PC-9 (cell line): Measurements from ENCODE around the gene ARPP19. TPM values are rescaled to one million over a fixed set of nuclear protein-coding genes. Genes with fewer than 3 reads are reported as not detected.

Experiments
- BruUV-seq: library from RNA; stranded (reverse); fragments of 400-500 nt; replicated peaks from 2 replicates; lab custom pipeline; 2021; lab: Mats Ljungman, UMichigan
- CTCF ChIA-PET: fragments of 300-600 bp; sonication (Branson Sonifier 250); formaldehyde crosslinking; loops from one replicate; lab custom pipeline; 2022; ENCODE audit warnings: antibody characterized with exemption; lab: Charles Lee
- POLR2A ChIA-PET: fragments of 300-600 bp; sonication (Branson Sonifier 250); formaldehyde crosslinking; loops from one replicate; lab custom pipeline; 2022; ENCODE audit warnings: antibody characterized with exemption; ENCODE audit not compliant: unreplicated experiment; lab: Charles Lee
- DNase-seq, 2 experiments: peaks; one replicate each; pipeline versions ENCODE4 v3.0.0 to v3.0.0-alpha.2; 2015 to 2022; ENCODE audit warnings: mixed read lengths in 1 of 2
- H2AFZ ChIP-seq: fragments of 200-600 bp; sonication (generic); 2 replicates; pipeline ENCODE4 v1.8.1; 2017; ENCODE audit warnings: antibody characterized with exemption
- H3F3A ChIP-seq: fragments of 200-600 bp; sonication (generic); 2 replicates; pipeline ENCODE4 v1.8.1; 2017; ENCODE audit warnings: antibody characterized with exemption, mild to moderate bottlenecking, low read depth; ENCODE audit not compliant: insufficient read depth
- H3K27ac ChIP-seq: fragments of 200-600 bp; sonication (generic); 2 replicates; pipeline ENCODE4 v1.6.1; 2016; ENCODE audit warnings: mixed run types
- H3K27me3 ChIP-seq: fragments of 200-600 bp; sonication (generic); 2 replicates; pipeline ENCODE4 v1.6.1; 2016; ENCODE audit warnings: low read depth, mixed run types; ENCODE audit not compliant: insufficient read depth
- H3K36me3 ChIP-seq: fragments of 200-600 bp; sonication (generic); 2 replicates; pipeline ENCODE4 v1.6.1; 2016; ENCODE audit warnings: low read depth, mixed run types
- H3K4me1 ChIP-seq: fragments of 200-600 bp; sonication (generic); replicated peaks from 2 replicates; pipeline ENCODE4 v1.6.1; 2016; ENCODE audit warnings: mixed run types; ENCODE audit not compliant: insufficient read depth
- H3K4me2 ChIP-seq: fragments of 200-600 bp; sonication (generic); 2 replicates; pipeline ENCODE4 v1.6.1; 2017; ENCODE audit warnings: mixed run types
- H3K4me3 ChIP-seq: fragments of 200-600 bp; sonication (generic); 2 replicates; pipeline ENCODE4 v1.6.1; 2016; ENCODE audit warnings: mixed run types
- H3K79me2 ChIP-seq: fragments of 200-600 bp; sonication (generic); 2 replicates; pipeline ENCODE4 v1.6.1; 2017; ENCODE audit warnings: low read depth, mixed run types
- H3K9me2 ChIP-seq: fragments of 200-600 bp; sonication (generic); 2 replicates; pipeline ENCODE4 v1.8.1; 2017; ENCODE audit warnings: mild to moderate bottlenecking; ENCODE audit not compliant: insufficient read depth
- H3K9me3 ChIP-seq: fragments of 200-600 bp; sonication (generic); 2 replicates; pipeline ENCODE4 v1.8.1; 2016; ENCODE audit warnings: low read depth; ENCODE audit not compliant: insufficient read depth
- H4K20me1 ChIP-seq: fragments of 200-600 bp; sonication (generic); 2 replicates; pipeline ENCODE4 v1.8.1; 2017; ENCODE audit not compliant: insufficient read depth
- EZH2 ChIP-seq: fragments of 200-600 bp; sonication (generic); IDR thresholded peaks from 2 replicates; pipeline ENCODE4 v1.8.0; 2017; ENCODE audit warnings: antibody characterized with exemption, low read depth
- intact Hi-C: fragments of 100-400 bp; cut with micrococcal nuclease; formaldehyde crosslinking; loops from one replicate; pipeline ENCODE4 v1.10.0; 2022; ENCODE audit not compliant: unreplicated experiment
- total RNA-seq: library from RNA; stranded (reverse); gene quantifications from 2 replicates; pipeline ENCODE4 v1.2.3, GENCODE V29; 2021
- TF ChIP-seq, protein P1 (sequence below): fragments of 200-600 bp; sonication (generic); conservative IDR thresholded peaks from 2 replicates; pipeline ENCODE4 v1.6.1; 2017; ENCODE audit warnings: mixed run types, antibody characterized with exemption, mild to moderate bottlenecking, moderate library complexity

The ARPP19 gene
- total RNA-seq, 1 experiment from 2014 or later, result 119 TPM

DNA sequence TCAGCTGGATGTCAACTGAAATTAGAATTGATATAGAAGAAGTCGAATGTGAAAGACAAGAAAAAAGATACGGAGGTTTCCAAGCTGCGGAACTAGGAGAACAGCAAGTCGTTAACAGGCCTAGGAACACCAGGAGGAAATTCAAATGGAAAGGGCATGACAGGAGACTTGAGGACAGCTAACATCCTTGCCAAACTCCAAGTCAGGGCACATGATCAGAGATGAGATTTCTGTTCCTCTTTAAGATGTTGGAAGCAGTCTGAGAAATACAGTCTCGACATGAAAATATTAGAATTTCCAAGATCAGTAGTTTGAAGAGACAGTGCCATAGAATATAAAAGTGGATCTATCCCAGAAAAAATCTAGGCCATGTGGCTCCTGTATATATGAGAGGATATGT lies 45.2 kb downstream of the ARPP19 start:
- Histone ChIP-seq H3K36me3 (no peaks in the 10 kb centered on the region), H3K4me2 (no peak overlapping the region), H4K20me1 (no peaks in the 10 kb centered on the region), H3K4me3 (no peak overlapping the region), H2AFZ (no peak overlapping the region), H3K4me1 (no peaks in the 10 kb centered on the region), H3K79me2 (no peaks in the 10 kb centered on the region), H3F3A (no peaks in the 10 kb centered on the region), H3K27me3 (no peaks in the 10 kb centered on the region), H3K9me3 (no peaks in the 10 kb centered on the region), H3K27ac (no peak overlapping the region), H3K9me2 (no peaks in the 10 kb centered on the region)
- CTCF ChIA-PET, result no interaction called here
- no peak for TF ChIP-seq EZH2
- TF ChIP-seq, protein P1, sequence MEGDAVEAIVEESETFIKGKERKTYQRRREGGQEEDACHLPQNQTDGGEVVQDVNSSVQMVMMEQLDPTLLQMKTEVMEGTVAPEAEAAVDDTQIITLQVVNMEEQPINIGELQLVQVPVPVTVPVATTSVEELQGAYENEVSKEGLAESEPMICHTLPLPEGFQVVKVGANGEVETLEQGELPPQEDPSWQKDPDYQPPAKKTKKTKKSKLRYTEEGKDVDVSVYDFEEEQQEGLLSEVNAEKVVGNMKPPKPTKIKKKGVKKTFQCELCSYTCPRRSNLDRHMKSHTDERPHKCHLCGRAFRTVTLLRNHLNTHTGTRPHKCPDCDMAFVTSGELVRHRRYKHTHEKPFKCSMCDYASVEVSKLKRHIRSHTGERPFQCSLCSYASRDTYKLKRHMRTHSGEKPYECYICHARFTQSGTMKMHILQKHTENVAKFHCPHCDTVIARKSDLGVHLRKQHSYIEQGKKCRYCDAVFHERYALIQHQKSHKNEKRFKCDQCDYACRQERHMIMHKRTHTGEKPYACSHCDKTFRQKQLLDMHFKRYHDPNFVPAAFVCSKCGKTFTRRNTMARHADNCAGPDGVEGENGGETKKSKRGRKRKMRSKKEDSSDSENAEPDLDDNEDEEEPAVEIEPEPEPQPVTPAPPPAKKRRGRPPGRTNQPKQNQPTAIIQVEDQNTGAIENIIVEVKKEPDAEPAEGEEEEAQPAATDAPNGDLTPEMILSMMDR, result no peak
- BruUV-seq, result no TSS peak
- intact Hi-C loops, result no loop called here
- POLR2A ChIA-PET, result no interaction called here
- no peak for DNase-seq

DNA sequence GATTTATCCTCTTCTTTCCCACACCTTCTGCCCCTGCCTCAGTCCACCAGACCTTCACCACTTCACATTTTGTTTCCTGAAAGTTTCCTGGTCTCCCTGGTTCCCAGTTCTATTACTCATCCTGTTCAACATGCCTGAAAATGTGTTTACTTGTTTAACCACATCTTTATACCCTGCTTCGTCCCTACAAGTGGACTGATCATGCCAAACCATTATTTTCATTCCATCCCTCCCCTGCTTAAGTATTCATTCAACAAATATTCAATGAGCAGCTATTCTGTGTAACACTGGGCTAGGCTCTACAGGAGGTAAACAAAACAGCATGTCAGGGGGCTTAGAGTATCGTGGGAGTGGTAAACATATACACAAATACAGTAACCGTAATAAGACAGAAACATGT lies 45.6 kb downstream of the ARPP19 start:
- CTCF ChIA-PET, result no interaction called here
- Histone ChIP-seq H3K9me2 (no peaks in the 10 kb centered on the region), H3K4me3 (no peak overlapping the region), H3K27me3 (no peaks in the 10 kb centered on the region), H3F3A (no peaks in the 10 kb centered on the region), H3K27ac (no peak overlapping the region), H4K20me1 (no peaks in the 10 kb centered on the region), H3K4me2 (no peak overlapping the region), H2AFZ (no peak overlapping the region), H3K36me3 (no peaks in the 10 kb centered on the region), H3K79me2 (no peaks in the 10 kb centered on the region), H3K4me1 (no peaks in the 10 kb centered on the region), H3K9me3 (no peaks in the 10 kb centered on the region)
- TF ChIP-seq EZH2, result no peak
- TF ChIP-seq, protein P1, result no peak
- POLR2A ChIA-PET, result no interaction called here
- intact Hi-C loops, result no loop called here
- BruUV-seq, result no TSS peak
- no peak for DNase-seq

DNA sequence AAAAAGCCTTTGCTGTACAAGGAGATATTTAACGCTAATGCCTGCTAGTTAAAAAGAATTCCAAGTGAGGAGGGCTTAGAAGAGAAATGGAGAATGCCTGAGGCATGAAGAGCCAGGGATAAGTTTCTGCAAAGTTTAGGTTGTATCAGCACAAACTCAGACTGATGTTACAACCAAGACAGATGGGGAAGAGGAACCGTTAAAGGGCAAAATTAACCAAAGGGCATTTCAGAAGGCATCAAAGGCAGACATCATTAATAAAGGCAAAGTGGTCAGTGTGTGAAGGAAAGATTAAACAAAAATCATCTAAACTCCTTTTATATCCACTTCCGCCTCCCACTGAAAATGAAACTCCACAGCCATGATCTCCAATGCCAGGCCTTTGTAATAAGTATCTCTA lies 47.1 kb downstream of the ARPP19 start:
- no TSS peak for BruUV-seq
- no peaks in the 10 kb centered on the region for H3K79me2 ChIP-seq

More for the DNA sequence above, 47.1 kb downstream of the ARPP19 start:
- Histone ChIP-seq H3K4me2 (no peak overlapping the region), H2AFZ (no peak overlapping the region), H3K4me3 (no peak overlapping the region), H3K9me3 (no peaks in the 10 kb centered on the region), H3K27me3 (no peaks in the 10 kb centered on the region), H4K20me1 (no peaks in the 10 kb centered on the region), H3K36me3 (no peaks in the 10 kb centered on the region), H3K27ac (no peak overlapping the region), H3K9me2 (no peaks in the 10 kb centered on the region), H3F3A (no peaks in the 10 kb centered on the region), H3K4me1 (no peaks in the 10 kb centered on the region)
- intact Hi-C loops, result no loop called here
- no peak for DNase-seq
- TF ChIP-seq, protein P1, result no peak
- no peak for TF ChIP-seq EZH2
- ChIA-PET POLR2A (no interaction called here), CTCF (no interaction called here)
